GM21390 (cell line): ENCODE measurements around the gene SPPL3.
A peak's percentile ranks its signal among the peaks of the same experiment; 100 is the strongest.

Experiments
- ATAC-seq: cut with Tn5 transposase; IDR thresholded peaks from one replicate; pipeline ENCODE4 v1.9.1; 2021; ENCODE audit not compliant: unreplicated experiment

The SPPL3 gene

GRCh38 chr12:120725659-120726509, 178.3 kb downstream of the SPPL3 start, which contains the start of gene ACADS:
Gene ACADS, plus strand, starts transcription at chr12:120725826. Its CDS starts 60 bp downstream, at chr12:120725886.
- ATAC-seq = peak; percentile 95

DNA sequence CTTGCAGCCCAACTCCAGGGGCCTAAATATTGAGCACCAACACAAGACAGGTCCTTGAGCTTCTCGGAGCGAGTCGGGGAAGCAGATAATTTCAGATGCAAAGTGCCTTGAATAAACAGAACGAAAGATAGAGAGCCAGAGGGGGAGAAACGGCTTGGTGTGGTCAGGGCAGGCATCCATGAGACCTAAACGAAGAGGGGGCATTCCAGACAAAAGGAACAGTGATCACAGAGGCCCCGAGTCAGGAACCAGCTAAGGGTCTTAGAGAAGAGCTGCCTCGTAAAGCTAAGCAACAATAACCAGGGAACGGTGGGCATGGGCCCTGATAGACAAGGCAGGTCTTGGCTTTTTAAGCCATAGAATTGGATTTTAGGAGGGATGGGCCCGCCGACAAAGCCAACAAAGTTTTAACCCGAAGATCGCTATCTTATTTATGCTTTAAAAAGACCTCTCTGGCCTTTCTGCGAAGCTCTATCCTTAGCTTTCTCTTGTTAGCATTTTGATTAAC, 179.0 kb downstream of the SPPL3 start:
- ATAC-seq = peak; percentile 7

- no peak for ATAC-seq
These were observed 179.4 kb downstream of the SPPL3 start for GRCh38 chr12:120724720-120725119.

- no peak for ATAC-seq
These were observed 181.4 kb downstream of the SPPL3 start for GRCh38 chr12:120722784-120723183.

GRCh38 chr12:120721866-120722265, 182.3 kb downstream of the SPPL3 start:
- ATAC-seq = no peak

DNA sequence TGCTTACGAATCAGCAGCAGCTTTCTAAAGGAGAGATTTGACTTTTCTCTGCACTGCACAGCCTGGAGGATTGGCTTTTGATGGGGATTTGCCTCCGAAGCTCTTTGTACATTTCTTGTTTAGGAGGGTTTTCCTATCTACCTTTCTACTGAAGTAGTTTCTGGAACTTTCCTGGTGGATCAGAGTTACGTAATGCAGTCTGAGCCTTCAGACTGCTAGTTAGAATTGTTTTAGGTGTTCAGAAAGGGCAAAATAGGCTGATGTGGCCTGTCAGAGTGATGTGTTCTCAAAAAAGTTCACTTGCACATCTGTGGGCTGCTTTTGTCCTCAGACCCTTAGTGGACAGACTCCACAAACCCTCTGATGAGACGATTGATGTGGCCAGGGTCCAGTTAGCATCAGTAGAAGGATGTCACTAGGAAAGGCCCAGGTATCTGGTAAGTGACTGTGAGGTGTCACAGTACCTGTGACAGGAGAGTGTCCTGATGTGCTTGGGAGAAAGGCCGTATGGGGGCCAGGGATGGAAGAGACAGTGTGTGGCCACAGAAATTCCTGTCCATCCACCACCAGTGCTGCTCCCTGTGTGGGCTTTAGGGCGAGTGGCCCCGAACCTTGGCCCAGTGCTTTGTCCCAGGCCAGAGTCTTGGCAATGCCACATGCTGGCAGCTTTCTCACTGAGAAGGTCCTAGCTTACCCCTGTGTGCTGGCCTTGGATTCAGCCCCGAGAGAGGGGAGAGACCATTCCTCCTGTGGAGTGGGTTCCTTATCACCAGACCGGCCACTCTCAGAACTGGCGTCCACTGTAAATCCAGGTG, 183.0 kb downstream of the SPPL3 start:
- no peak for ATAC-seq

- ATAC-seq = no peak
These were observed 183.7 kb downstream of the SPPL3 start for GRCh38 chr12:120720234-120720986.

DNA sequence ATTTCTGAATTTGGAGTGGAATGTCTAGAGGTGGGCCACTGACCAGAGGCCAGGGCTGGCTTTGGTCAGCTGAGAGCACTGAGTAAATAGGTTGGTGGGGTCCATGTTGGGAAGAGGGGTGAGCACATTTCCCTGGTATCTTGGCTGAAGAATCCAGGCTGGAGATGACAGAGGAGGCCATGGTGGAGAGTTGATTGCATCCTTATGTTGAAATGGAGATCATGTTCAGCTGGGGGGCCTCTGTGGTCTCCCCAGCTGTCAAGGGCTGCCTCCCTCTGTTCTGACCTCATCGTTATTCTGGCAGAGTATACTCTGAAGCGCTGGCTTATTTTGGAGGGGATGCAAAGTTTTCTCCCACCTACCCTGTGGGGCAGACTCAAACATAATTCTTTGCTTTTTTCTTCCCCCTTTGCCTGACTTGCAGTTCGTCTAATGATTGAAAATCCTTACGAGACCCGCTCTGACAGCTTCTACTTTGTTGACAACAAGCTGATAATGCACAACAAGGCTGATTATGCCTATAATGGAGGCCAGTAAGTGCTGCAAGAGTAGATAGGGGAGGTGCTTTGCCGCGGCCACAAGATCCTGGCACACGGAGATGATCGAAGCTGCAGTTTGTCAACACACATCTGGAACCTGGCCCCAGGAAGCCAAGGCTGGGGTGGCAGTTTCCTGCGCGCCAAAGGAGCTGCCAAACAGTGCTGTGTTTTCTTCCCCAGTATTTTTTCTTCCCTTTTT, 184.5 kb downstream of the SPPL3 start:
- ATAC-seq = no peak

GRCh38 chr12:120719072-120719471, 185.1 kb downstream of the SPPL3 start:
- ATAC-seq = no peak

GRCh38 chr12:120718055-120718454, 186.1 kb downstream of the SPPL3 start:
- ATAC-seq = no peak

DNA sequence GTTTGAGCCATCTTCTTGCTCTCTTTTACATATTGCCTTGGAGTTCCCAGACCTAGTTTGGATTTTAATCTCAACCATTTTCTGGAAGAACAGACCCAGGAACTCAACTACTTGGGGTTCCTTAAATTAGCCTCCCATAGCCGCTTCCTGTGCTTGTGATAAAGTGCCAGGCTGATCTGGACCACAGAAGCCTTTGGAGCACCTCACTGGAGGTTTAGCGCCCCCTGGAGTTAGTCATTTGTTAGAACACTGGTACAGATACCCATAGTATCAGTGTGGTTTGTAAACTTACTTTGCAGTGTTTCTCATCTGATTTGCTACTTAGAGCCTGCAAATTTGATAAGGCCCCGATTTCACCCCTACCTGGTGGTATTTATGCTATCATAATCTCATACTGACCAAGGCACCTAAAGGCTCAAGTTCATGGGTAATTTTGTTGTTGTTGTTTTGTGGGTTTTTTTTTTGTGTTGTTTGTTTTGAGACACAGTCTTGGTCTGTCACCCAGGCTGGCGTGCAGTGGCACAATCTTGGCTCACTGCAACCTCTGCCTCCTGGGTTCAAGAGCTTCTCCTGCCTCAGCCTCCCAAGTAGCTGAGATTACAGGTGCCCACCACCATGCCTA, 190.2 kb downstream of the SPPL3 start:
- ATAC-seq = no peak

DNA sequence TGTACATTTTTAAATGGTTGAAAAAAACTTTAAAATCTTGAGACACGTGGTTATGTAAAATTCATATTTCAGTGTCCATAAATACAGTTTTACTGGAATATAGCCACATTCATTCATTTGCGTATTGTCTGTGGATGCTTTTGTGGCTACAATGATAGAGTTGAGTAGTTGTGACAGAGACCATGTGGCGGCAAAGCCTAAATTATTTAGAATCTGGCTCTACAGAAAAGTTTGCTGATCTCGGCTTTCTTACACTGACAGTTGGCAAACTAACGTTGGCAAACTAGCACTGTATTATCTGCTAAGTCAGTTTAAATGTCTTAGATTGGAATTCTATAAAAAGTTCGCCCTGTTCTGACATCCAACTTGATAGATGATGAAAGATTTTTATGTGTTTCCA, 191.5 kb downstream of the SPPL3 start:
- no peak for ATAC-seq
